HG02943 (cell line): ENCODE measurements around the gene PNMA6E.

Experiments used
- ATAC-seq: cut with Tn5 transposase; IDR thresholded peaks from one replicate; pipeline ENCODE4 v1.9.1; 2021; ENCODE audit warnings: mild to moderate bottlenecking, low read depth, moderate library complexity; ENCODE audit not compliant: unreplicated experiment

Gene PNMA6E

GRCh38 chrX:153438532-153438931, 37.4 kb upstream of the PNMA6E start:
- no peak for ATAC-seq

DNA sequence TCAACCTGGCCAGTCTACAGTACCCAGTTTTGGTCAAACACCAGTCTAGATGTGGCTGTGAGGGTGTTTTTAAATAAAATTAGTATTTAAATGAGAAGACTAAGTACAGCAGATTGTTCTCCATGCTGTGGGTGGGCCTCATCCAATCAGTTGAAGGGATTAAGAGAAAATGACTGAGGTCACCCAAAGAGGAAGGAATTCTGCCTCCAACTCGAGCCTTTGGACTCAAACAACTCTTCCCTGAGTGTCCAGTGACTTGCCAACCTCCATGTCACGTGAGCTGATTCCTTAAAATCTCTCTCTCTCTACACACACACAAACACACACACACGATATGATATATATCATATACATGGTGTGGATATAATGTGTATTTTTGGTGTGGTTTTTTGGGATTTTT, 34.7 kb upstream of the PNMA6E start:
- ATAC-seq: no peak

- ATAC-seq: no peak
Observed at GRCh38 chrX:153434801-153435200, 33.7 kb upstream of the PNMA6E start.

- no peak for ATAC-seq
Observed at GRCh38 chrX:153433781-153434285, 32.7 kb upstream of the PNMA6E start.

DNA sequence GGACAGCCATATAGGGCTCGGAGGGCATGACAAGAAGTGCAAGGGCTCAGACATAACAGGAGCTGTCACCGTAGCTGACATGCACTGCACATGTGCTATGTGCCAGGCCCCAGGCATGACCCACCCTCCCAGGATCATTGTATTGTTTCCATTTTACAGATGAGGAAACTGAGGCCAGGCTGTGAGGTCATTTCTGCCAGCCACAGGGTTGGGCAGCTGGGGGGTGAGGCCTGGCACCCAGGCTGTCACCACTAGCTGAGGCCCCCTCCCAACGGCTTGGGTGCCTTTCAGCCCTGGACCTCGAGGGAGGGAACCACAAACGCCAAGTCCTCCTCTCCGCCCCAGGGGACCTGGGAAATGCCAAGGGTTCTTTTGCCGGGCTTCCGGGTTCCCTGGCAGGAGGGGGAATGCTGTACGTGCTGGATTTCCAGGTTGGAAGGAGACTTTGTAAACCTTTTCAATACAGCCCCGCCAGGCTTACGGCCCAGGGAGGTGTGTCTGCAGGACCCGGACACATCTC, 32.1 kb upstream of the PNMA6E start:
- no peak for ATAC-seq

DNA sequence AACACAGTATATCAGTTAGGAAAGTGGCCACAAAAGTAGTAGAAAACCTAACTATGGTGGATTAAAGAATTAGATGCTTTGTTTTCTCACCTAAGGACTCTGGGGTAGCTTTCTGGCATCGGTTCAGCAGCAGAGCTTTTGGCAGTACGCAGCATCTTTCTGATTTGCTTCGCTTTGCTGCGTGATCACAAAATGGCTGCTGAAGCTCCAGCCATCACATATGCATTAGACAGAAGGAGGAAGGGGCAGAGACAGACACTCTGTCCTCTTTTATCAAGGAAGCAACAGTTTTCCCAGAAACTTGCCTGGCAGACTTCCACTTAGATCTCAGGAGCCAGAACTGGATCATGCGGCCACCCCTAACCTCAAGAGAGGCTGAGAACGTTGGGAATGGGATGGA, 29.6 kb upstream of the PNMA6E start:
- ATAC-seq: no peak

DNA sequence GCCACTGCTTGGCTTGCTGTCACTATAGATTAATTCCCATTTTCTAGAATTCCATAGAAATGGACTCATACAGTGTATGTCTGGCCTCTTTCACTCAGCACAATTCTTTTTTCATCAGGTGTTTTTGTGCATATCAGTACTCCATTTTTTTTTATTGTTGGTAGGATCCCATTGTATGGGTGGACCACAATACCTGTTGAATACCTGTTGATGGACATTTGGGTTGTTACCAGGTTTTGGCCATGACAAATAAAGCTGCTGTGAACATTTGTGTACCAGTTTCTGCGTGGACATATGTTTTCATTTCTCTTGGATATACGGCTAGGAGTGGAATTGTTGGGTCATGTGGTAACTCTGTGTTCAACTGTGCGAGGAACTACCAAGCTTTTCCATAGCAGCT, 25.1 kb upstream of the PNMA6E start:
- no peak for ATAC-seq

- no peak for ATAC-seq
Observed at GRCh38 chrX:153423652-153424051, 22.5 kb upstream of the PNMA6E start.

GRCh38 chrX:153421856-153422255, 20.7 kb upstream of the PNMA6E start:
- ATAC-seq: no peak

GRCh38 chrX:153420851-153421599, 19.9 kb upstream of the PNMA6E start:
- ATAC-seq: no peak

DNA sequence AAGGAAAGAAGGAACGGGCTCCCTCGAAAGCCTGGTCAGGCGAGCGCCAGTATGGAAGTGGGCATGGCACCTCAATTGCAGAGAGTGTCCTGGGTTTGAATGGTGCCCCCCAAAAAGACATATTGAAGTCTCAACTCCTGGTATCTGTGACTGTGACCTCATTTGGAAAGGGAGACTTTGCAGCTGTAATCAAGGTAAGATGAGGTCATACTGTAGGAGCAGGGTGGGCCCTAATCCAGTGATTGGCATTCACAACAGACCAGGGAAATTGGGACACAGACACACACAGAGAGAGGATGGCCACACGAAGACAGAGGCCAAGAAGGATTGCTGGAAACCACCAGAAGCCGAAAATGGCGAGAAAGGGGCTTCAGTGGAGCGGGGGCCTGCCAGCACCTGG, 16.5 kb upstream of the PNMA6E start:
- ATAC-seq: no peak

GRCh38 chrX:153416781-153417450, 15.8 kb upstream of the PNMA6E start:
- no peak for ATAC-seq

- no peak for ATAC-seq
Observed at GRCh38 chrX:153414856-153415510, 13.8 kb upstream of the PNMA6E start.

DNA sequence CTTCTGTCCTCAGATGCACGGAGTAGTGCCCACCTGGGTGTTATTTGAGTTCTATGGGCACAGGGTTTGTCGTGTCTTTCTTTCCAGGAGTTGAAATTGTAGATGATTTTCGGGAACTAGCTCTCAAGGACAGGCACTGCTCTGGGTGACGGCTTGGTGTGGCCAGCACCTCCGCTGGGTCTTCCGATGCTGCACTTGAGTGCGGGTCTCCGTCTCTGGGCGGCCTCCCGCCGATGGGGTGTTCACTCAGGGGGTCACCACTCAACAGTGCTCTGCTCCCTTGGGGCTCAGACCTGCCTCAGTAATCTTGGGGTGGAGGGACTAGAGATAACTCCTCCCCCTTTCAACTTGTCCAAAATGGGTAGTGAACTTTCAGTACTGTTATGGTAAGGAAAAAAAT, 12.6 kb upstream of the PNMA6E start:
- no peak for ATAC-seq

- no peak for ATAC-seq
Observed at GRCh38 chrX:153412746-153413720, 11.9 kb upstream of the PNMA6E start.

GRCh38 chrX:153411988-153412574, 10.9 kb upstream of the PNMA6E start:
- no peak for ATAC-seq

DNA sequence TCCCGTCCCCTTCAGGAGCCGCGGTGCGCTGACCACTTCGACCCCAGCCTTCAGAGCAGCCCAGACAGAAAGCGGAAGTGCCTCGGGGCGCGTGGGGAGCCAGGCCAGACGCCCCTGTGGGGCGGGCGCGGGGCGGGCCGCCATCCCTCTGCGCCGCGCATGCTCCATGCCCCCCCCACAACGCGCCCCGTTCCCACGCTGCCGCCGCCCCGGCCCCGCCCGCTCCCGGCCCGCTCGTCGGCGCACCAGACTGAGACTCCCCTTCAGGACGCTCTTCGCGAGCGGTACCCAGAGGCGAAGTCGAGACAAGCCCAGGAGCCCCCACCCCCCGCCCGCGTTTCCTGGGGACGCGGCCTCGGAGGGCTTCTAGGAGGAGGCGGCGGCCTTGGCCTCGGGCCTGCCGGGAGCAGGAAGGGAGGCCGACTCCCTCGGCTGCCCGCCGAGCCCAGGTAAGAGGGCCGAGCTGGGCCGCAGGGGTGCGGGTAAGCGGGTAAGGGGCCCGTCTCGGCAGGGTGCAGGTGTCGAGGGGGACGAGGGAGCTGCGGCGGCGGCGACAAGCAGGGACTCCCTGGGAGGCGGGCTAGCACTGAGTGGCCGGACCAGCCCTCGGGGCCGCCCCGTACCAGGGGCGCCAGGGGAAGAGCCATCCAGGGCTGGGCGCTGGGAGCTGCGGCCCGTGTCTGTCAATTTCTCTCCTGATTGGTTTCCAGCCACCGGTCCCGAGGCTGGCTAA, 10.3 kb upstream of the PNMA6E start, which contains the start of gene ZFP92:
ZFP92 (plus strand) TSS at position 218 of the 733 bp plus-strand sequence. CDS start 6,851 bp downstream, outside the sequence.
- no peak for ATAC-seq

GRCh38 chrX:153410888-153411254, 9.7 kb upstream of the PNMA6E start:
- ATAC-seq: no peak

GRCh38 chrX:153410373-153410772, 9.2 kb upstream of the PNMA6E start:
- ATAC-seq: no peak
